C1 segment of cervical spinal cord (tissue), 14 donors: ENCODE data around the gene S100A3.

Source experiments
- DNase-seq, 14 donors: peaks; one replicate each; lab custom pipeline; 2025; lab: John Stamatoyannopoulos, UW

The S100A3 gene

DNA sequence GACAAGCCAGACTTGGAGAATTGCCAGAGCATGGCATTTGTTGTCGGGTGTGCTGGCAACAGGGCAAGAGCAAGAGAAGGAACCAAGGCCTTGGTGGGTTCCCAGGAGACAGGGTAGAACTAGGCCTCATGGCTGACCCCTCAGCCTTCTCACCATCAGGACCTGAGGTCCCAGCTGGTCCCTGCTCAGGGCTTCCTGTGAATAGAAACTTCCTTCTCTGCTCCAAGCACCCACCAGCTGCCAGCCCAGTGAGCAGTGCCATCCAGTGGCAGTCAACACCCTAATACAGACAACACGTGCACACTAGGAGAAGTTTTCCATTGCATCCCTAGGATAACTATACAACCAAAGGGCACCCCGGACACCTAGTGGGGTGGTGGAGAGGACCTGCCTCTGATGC, 36.0 kb downstream of the S100A3 start:
- DNase-seq = no peak

DNA sequence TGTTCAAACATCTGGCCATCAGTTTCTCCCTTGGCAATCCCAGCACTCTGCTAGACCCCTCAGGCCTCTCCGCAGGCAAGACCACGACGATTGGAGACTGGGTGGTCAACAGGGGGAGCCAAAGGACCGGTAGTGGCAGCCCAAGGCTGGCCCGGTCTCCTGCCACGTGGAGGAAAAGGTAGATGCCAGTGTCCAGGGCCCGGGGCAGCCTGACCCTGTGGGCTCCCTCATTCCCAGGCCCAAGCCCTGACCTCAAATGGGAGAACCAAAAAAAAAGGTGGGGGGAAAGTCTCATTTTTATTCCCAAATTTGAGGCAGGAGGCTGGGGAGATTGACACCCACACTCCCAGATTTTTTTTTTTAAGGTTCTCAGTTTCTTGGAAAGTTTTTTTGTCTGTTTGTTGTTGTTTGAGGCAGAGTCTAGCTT, 38.1 kb downstream of the S100A3 start:
- DNase-seq = peak in 11 of 14 donors; percentile 12 to 64 (median 46)

GRCh38 chr1:153509729-153510354, 39.2 kb downstream of the S100A3 start:
- DNase-seq = peak in 2 of 14 donors; percentile 9 to 10

- no peak for DNase-seq
Measured at GRCh38 chr1:153509036-153509435, 40.0 kb downstream of the S100A3 start.

DNA sequence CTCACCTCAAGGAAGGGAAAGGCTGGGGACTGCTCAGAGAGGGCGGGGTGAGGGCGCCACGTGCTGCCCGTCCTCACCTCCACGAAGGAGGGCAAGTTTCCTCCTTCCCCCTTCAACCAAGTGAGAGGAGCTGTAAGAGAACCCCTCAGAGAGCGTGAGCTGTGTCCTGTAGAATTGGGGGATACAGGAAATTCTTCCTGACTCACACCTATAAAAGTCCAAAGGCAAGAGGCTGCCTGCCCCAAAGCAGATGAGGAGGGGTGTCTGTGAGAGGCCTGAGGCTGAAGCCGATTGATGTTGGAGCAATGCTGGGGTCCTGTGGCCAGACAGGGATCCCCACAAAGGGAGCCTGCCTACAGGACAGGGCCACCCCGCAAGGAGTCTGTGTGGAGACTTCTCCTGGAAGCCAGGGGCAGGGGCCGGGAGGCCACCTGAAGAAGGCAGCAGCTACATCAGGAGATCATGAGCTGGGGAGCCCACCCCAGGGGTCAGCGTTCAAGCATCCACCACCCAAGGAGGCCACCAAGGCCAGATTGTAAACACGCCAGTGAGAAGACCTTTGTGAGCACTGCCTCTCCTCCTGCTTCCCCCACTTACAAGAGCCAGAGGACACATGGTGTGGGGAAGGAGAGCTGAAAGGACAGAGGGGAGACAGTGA, 41.0 kb downstream of the S100A3 start:
- DNase-seq = no peak

GRCh38 chr1:153506831-153507413, 42.1 kb downstream of the S100A3 start:
- peak in 7 of 14 donors; percentile 10 to 78 (median 21) for DNase-seq

DNA sequence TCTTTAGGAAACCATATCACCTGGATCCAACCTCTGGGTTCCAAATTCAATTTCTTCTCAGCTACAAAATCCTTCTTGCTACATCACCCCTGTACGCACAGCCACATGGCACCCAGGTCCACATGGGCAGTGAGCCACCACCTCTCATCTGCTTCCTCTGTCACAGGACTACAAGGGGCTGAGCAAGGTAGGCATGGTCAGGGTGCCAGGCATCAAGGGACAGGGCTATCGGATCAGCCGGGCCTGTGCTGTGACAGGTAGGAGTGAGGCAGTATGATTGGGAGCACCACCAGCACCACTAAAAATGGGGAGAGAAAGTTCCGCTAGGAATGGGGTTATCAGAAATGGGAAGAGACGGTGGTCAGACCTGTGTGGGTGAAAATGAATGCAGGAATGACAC, 42.7 kb downstream of the S100A3 start:
- DNase-seq = no peak

- DNase-seq = no peak
Measured at GRCh38 chr1:153505576-153505975, 43.5 kb downstream of the S100A3 start.

DNA sequence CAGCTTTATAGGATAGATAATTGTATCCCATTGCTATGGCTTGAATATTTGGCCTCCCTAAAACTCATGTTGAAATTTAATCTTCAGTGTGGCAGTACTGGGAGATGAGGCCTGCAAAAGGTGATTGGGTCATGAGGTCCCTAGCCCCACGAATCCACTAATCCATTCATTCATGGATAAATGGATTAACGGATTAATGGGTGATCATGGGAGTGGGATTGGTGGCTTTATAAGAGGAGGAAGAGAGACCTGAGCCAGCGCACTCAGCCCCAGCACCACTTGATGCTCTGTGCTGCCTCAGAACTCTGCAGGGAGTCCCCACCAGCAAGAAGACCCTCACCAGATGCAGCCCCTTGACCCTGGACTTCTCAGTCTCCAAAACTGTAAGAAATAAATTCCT, 45.3 kb downstream of the S100A3 start:
- no peak for DNase-seq

DNA sequence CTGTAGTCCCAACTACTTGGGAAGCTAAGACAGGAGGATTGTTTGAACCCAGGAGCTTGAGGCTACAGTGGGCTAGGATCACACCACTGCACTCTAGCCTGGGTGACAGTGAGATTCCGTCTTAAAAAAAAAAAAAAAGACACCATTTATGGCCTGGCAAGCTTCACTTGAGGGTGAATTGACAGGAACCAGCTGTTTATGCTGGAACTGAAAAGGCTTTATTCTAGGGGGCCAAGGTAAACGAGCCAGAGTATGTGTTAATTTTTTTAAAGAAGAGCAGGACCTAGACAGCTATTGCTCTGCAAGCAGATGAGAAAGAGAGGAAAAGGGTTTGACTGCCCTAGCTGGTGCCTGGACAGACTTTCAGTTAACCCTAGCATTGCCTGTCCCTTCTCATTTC, 50.3 kb downstream of the S100A3 start:
- no peak for DNase-seq
